ENCODE data around the gene KCNIP3.

The KCNIP3 gene

DNA sequence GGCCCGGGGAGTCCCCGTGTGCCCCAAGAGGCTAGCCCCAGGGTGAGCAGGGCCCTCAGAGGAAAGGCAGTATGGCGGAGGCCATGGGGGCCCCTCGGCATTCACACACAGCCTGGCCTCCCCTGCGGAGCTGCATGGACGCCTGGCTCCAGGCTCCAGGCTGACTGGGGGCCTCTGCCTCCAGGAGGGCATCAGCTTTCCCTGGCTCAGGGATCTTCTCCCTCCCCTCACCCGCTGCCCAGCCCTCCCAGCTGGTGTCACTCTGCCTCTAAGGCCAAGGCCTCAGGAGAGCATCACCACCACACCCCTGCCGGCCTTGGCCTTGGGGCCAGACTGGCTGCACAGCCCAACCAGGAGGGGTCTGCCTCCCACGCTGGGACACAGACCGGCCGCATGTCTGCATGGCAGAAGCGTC, 88.4 kb downstream of the KCNIP3 start:
- Histone ChIP-seq H3K9ac (ENCODE audit: low read length) (no peak overlapping the region), H3K27ac (ENCODE audit: low read depth, low read length) (no peak overlapping the region), H4K5ac (ENCODE audit: low read length) (no peak overlapping the region), H2AK5ac (ENCODE audit: low read length) (no peak overlapping the region), H2BK15ac (replicated peaks; ENCODE audit: low read depth) (no peak overlapping the region), H3K4me3 (ENCODE audit: low read length) (no peak overlapping the region), H4K8ac (ENCODE audit: low read depth, low read length) (no peak overlapping the region), H3K56ac (ENCODE audit: low read length) (no peak overlapping the region), H3K18ac (ENCODE audit: low read length) (no peak overlapping the region), H3K23ac (ENCODE audit: low read length) (no peak overlapping the region), H2BK120ac (ENCODE audit: low read depth, low read length) (no peak overlapping the region), H3K4me1 (ENCODE audit: control insufficient read depth, low read depth, low read length) (no peaks in the 10 kb centered on the region), H3K4ac (ENCODE audit: low read depth, low read length) (no peak overlapping the region), H3K27me3 (ENCODE audit: insufficient read depth, low read length, poor library complexity) (no peaks in the 10 kb centered on the region), H3K36me3 (ENCODE audit: control insufficient read depth, insufficient read depth, low read length) (no peaks in the 10 kb centered on the region), H3K4me2 (ENCODE audit: low read length) (no peak overlapping the region), H3K79me1 (ENCODE audit: low read length) (no peaks in the 10 kb centered on the region), H2BK5ac (ENCODE audit: low read length) (no peak overlapping the region), H3K79me2 (ENCODE audit: control insufficient read depth, insufficient read depth, low read length) (no peaks in the 10 kb centered on the region)
- WGBS (ENCODE audit: extremely low coverage, insufficient coverage, low lambda C conversion rate), result no CpG with 5 or more reads among the region's 12 CpGs
- DNase-seq, result no peak

DNA sequence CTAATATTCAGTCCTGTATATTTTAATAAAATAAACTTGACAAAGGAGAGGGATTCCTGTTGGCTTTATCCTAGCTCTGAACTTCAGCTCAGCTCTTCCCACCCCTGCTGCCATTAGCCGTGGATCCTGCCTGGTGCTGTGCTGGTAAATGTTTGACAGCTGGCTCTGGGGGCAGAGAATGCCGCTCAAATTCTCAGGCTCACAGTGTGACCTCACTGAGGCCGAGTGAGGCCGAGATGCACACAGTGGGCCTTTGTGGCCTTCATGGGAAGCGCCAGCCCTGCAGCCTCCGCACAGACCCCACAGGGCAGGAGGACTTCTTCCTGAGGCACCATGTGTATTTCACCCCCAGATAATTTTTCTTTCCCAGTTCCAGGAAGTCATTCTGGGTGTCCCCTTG, 88.9 kb downstream of the KCNIP3 start:
- WGBS (ENCODE audit: extremely low coverage, insufficient coverage, low lambda C conversion rate), result no CpG with 5 or more reads among the region's 6 CpGs

DNA sequence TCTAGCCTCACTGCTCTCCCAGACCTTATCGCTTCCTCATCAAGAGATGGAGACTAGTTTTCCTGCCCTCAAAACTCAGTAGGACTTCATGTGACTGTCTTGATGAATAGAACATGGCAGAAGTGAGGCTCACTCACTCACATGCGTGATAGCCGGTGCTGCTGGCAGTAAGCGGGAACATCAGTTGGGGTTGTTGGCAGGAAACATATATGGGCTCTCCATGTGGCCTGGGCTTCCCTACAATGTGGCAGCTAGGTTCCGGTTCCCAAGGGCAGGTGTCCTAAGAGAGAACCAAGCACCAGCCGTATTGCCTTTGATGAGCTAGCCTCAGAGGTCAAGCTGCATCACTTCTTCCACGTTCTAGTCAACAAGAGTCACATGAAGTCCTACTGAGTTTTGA, 90.2 kb downstream of the KCNIP3 start:
- no peak overlapping the region for H2BK5ac ChIP-seq (ENCODE audit: low read length)
- no peak overlapping the region for H3K4me3 ChIP-seq (ENCODE audit: low read length)
- no peaks in the 10 kb centered on the region for H3K79me1 ChIP-seq (ENCODE audit: low read length)
- no peak overlapping the region for H3K27ac ChIP-seq (ENCODE audit: low read depth, low read length)
- H3K56ac ChIP-seq (ENCODE audit: low read length), result no peak overlapping the region
- no peaks in the 10 kb centered on the region for H3K79me2 ChIP-seq (ENCODE audit: control insufficient read depth, insufficient read depth, low read length)
- DNase-seq, result no peak
- H4K8ac ChIP-seq (ENCODE audit: low read depth, low read length), result no peak overlapping the region
- no peak overlapping the region for H3K4ac ChIP-seq (ENCODE audit: low read depth, low read length)
- no peak overlapping the region for H3K9ac ChIP-seq (ENCODE audit: low read length)
- H3K4me2 ChIP-seq (ENCODE audit: low read length), result no peak overlapping the region
- H2AK5ac ChIP-seq (ENCODE audit: low read length), result no peak overlapping the region
- H2BK15ac ChIP-seq (replicated peaks; ENCODE audit: low read depth), result no peak overlapping the region
- H4K5ac ChIP-seq (ENCODE audit: low read length), result no peak overlapping the region
- no peak overlapping the region for H2BK120ac ChIP-seq (ENCODE audit: low read depth, low read length)
- H3K27me3 ChIP-seq (ENCODE audit: insufficient read depth, low read length, poor library complexity), result no peaks in the 10 kb centered on the region
- H3K36me3 ChIP-seq (ENCODE audit: control insufficient read depth, insufficient read depth, low read length), result no peaks in the 10 kb centered on the region
- H3K4me1 ChIP-seq (ENCODE audit: control insufficient read depth, low read depth, low read length), result no peaks in the 10 kb centered on the region
- H3K18ac ChIP-seq (ENCODE audit: low read length), result no peak overlapping the region
- no CpG with 5 or more reads among the region's 7 CpGs for WGBS (ENCODE audit: extremely low coverage, insufficient coverage, low lambda C conversion rate)
- H3K23ac ChIP-seq (ENCODE audit: low read length), result no peak overlapping the region

More for the DNA sequence above, 88.9 kb downstream of the KCNIP3 start:
- Histone ChIP-seq H4K5ac (ENCODE audit: low read length) (no peak overlapping the region), H3K23ac (ENCODE audit: low read length) (no peak overlapping the region), H3K36me3 (ENCODE audit: control insufficient read depth, insufficient read depth, low read length) (no peaks in the 10 kb centered on the region), H3K79me1 (ENCODE audit: low read length) (no peaks in the 10 kb centered on the region), H3K18ac (ENCODE audit: low read length) (no peak overlapping the region), H3K4me1 (ENCODE audit: control insufficient read depth, low read depth, low read length) (no peaks in the 10 kb centered on the region), H3K4ac (ENCODE audit: low read depth, low read length) (no peak overlapping the region), H3K79me2 (ENCODE audit: control insufficient read depth, insufficient read depth, low read length) (no peaks in the 10 kb centered on the region), H2BK120ac (ENCODE audit: low read depth, low read length) (no peak overlapping the region), H3K4me2 (ENCODE audit: low read length) (no peak overlapping the region), H3K4me3 (ENCODE audit: low read length) (no peak overlapping the region), H3K56ac (ENCODE audit: low read length) (no peak overlapping the region), H3K27me3 (ENCODE audit: insufficient read depth, low read length, poor library complexity) (no peaks in the 10 kb centered on the region), H2BK5ac (ENCODE audit: low read length) (no peak overlapping the region), H3K9ac (ENCODE audit: low read length) (no peak overlapping the region), H3K27ac (ENCODE audit: low read depth, low read length) (no peak overlapping the region), H4K8ac (ENCODE audit: low read depth, low read length) (no peak overlapping the region), H2AK5ac (ENCODE audit: low read length) (no peak overlapping the region), H2BK15ac (replicated peaks; ENCODE audit: low read depth) (no peak overlapping the region)
- DNase-seq, result no peak

DNA sequence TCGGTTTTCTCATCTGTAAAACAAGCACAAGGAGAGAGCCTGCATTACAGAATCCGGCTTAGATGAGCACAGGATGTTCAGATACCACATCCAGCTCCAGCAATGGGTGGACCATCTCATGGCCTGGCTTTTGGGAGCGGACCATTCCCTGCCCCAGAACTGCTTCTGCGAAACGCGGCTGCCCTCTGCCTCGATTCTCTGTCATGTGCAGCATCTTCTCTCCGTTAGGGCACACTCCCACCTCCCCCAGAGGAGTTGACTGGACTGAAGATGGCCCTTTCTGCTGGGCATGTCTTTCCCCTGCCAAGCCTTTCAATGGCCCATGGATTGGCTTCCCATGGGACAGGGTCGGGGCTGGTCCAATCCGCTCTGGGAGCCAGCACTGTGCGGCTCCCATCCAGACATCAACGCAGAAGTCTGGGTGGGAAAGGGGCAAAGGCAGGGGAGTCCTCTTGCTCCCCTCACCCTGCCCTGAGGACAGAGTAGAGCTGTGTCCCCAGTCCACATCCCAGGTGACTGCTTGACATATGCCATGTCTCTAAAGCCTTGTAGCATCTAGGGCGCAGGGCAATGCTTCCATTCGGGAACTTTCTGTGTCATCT, 91.0 kb downstream of the KCNIP3 start:
- Histone ChIP-seq H2BK5ac (ENCODE audit: low read length) (no peak overlapping the region), H4K5ac (ENCODE audit: low read length) (no peak overlapping the region), H3K4me3 (ENCODE audit: low read length) (no peak overlapping the region), H3K4me1 (ENCODE audit: control insufficient read depth, low read depth, low read length) (no peaks in the 10 kb centered on the region), H2BK15ac (replicated peaks; ENCODE audit: low read depth) (no peak overlapping the region), H3K4me2 (ENCODE audit: low read length) (no peak overlapping the region), H3K36me3 (ENCODE audit: control insufficient read depth, insufficient read depth, low read length) (no peaks in the 10 kb centered on the region), H3K23ac (ENCODE audit: low read length) (no peak overlapping the region), H3K79me2 (ENCODE audit: control insufficient read depth, insufficient read depth, low read length) (no peaks in the 10 kb centered on the region), H3K27me3 (ENCODE audit: insufficient read depth, low read length, poor library complexity) (no peaks in the 10 kb centered on the region), H3K18ac (ENCODE audit: low read length) (no peak overlapping the region), H3K9ac (ENCODE audit: low read length) (no peak overlapping the region), H3K4ac (ENCODE audit: low read depth, low read length) (no peak overlapping the region), H3K56ac (ENCODE audit: low read length) (no peak overlapping the region), H4K8ac (ENCODE audit: low read depth, low read length) (no peak overlapping the region), H2BK120ac (ENCODE audit: low read depth, low read length) (no peak overlapping the region), H2AK5ac (ENCODE audit: low read length) (no peak overlapping the region), H3K79me1 (ENCODE audit: low read length) (no peaks in the 10 kb centered on the region), H3K27ac (ENCODE audit: low read depth, low read length) (no peak overlapping the region)
- no CpG with 5 or more reads among the region's 14 CpGs for WGBS (ENCODE audit: extremely low coverage, insufficient coverage, low lambda C conversion rate)
- DNase-seq, result no peak

- H3K36me3 ChIP-seq (ENCODE audit: control insufficient read depth, insufficient read depth, low read length), result no peaks in the 10 kb centered on the region
- no peak overlapping the region for H3K4me3 ChIP-seq (ENCODE audit: low read length)
- H2AK5ac ChIP-seq (ENCODE audit: low read length), result no peak overlapping the region
- WGBS (ENCODE audit: extremely low coverage, insufficient coverage, low lambda C conversion rate), result no CpG with 5 or more reads among the region's 15 CpGs
- no peak overlapping the region for H3K27ac ChIP-seq (ENCODE audit: low read depth, low read length)
- H3K4ac ChIP-seq (ENCODE audit: low read depth, low read length), result no peak overlapping the region
- no peaks in the 10 kb centered on the region for H3K79me1 ChIP-seq (ENCODE audit: low read length)
- H3K18ac ChIP-seq (ENCODE audit: low read length), result no peak overlapping the region
- no peak for DNase-seq
- H2BK5ac ChIP-seq (ENCODE audit: low read length), result no peak overlapping the region
- no peaks in the 10 kb centered on the region for H3K27me3 ChIP-seq (ENCODE audit: insufficient read depth, low read length, poor library complexity)
- H3K79me2 ChIP-seq (ENCODE audit: control insufficient read depth, insufficient read depth, low read length), result no peaks in the 10 kb centered on the region
- H3K4me2 ChIP-seq (ENCODE audit: low read length), result no peak overlapping the region
- no peak overlapping the region for H2BK120ac ChIP-seq (ENCODE audit: low read depth, low read length)
- H3K9ac ChIP-seq (ENCODE audit: low read length), result peak overlapping the region; percentile 62
- no peak overlapping the region for H4K5ac ChIP-seq (ENCODE audit: low read length)
- H4K8ac ChIP-seq (ENCODE audit: low read depth, low read length), result no peak overlapping the region
- no peak overlapping the region for H2BK15ac ChIP-seq (replicated peaks; ENCODE audit: low read depth)
- peak overlapping the region; percentile 89 for H3K56ac ChIP-seq (ENCODE audit: low read length)
- no peaks in the 10 kb centered on the region for H3K4me1 ChIP-seq (ENCODE audit: control insufficient read depth, low read depth, low read length)
- no peak overlapping the region for H3K23ac ChIP-seq (ENCODE audit: low read length)
Observed at GRCh38 chr2:95388856-95389244, 91.7 kb downstream of the KCNIP3 start.
